ENCODE measurements around the gene SIX5.

SIX5 gene

GRCh38 chr19:45782820-45783785 lies 14.1 kb upstream of the SIX5 start:
- Histone ChIP-seq H3K9me3 (ENCODE audit: control insufficient read depth in 1 of 2, low read length in 2 of 2) (no peaks in the 10 kb centered on the region), H3K4me3 (ENCODE audit: low read depth in 1 of 2, low read length in 2 of 2) (no peak overlapping the region), H3K36me3 (ENCODE audit: control insufficient read depth in 1 of 2, insufficient read depth in 2 of 2, low read length in 2 of 2) (peaks cover 2 to 23% of the 10 kb centered on the region in 2 donors), H3K27ac (ENCODE audit: low read depth, low read length) (peak overlapping the region; percentile 13), H3K4me1 (ENCODE audit: control insufficient read depth in 1 of 2, insufficient read depth in 2 of 2, low read length in 2 of 2) (peaks cover 22 to 33% of the 10 kb centered on the region in 2 donors), H3K9ac (ENCODE audit: low read depth in 1 of 2, low read length in 2 of 2) (no peak overlapping the region), H3K27me3 (ENCODE audit: control insufficient read depth in 1 of 2, insufficient read depth in 2 of 2, low read length in 2 of 2) (peaks cover 0 to 5% of the 10 kb centered on the region in 2 donors)

- peaks cover 0 to 5% of the 10 kb centered on the region in 2 donors for H3K27me3 ChIP-seq (ENCODE audit: control insufficient read depth in 1 of 2, insufficient read depth in 2 of 2, low read length in 2 of 2)
- H3K4me1 ChIP-seq (ENCODE audit: control insufficient read depth in 1 of 2, insufficient read depth in 2 of 2, low read length in 2 of 2) = peaks cover 22 to 33% of the 10 kb centered on the region in 2 donors
- peak within 1 kb of the TSS; percentile 32 for H3K27ac ChIP-seq (ENCODE audit: low read depth, low read length)
- peak within 1 kb of the TSS; percentile 48 to 49 for H3K4me3 ChIP-seq (ENCODE audit: low read depth in 1 of 2, low read length in 2 of 2)
- H3K9ac ChIP-seq (ENCODE audit: low read depth in 1 of 2, low read length in 2 of 2) = peak within 1 kb of the TSS; percentile 19 to 47
- no peaks in the 10 kb centered on the region for H3K9me3 ChIP-seq (ENCODE audit: control insufficient read depth in 1 of 2, low read length in 2 of 2)
- peaks cover 8 to 27% of the 10 kb centered on the region in 2 donors for H3K36me3 ChIP-seq (ENCODE audit: control insufficient read depth in 1 of 2, insufficient read depth in 2 of 2, low read length in 2 of 2)
These were observed 13.2 kb upstream of the SIX5 start, which contains the start of gene DMPK for GRCh38 chr19:45782162-45782691. Gene DMPK (minus strand): TSS chr19:45782490. CDS start chr19:45782352, 138 bp downstream.

- peaks cover 12 to 26% of the 10 kb centered on the region in 2 donors for H3K36me3 ChIP-seq (ENCODE audit: control insufficient read depth in 1 of 2, insufficient read depth in 2 of 2, low read length in 2 of 2)
- H3K9me3 ChIP-seq (ENCODE audit: control insufficient read depth in 1 of 2, low read length in 2 of 2) = no peaks in the 10 kb centered on the region
- peak overlapping the region; percentile 48 to 49 for H3K4me3 ChIP-seq (ENCODE audit: low read depth in 1 of 2, low read length in 2 of 2)
- H3K4me1 ChIP-seq (ENCODE audit: control insufficient read depth in 1 of 2, insufficient read depth in 2 of 2, low read length in 2 of 2) = peaks cover 22 to 33% of the 10 kb centered on the region in 2 donors
- H3K9ac ChIP-seq (ENCODE audit: low read depth in 1 of 2, low read length in 2 of 2) = peak overlapping the region; percentile 19 to 47
- peaks cover 0 to 5% of the 10 kb centered on the region in 2 donors for H3K27me3 ChIP-seq (ENCODE audit: control insufficient read depth in 1 of 2, insufficient read depth in 2 of 2, low read length in 2 of 2)
- peak overlapping the region; percentile 32 for H3K27ac ChIP-seq (ENCODE audit: low read depth, low read length)
These were observed 12.4 kb upstream of the SIX5 start for GRCh38 chr19:45781214-45782161.

- Histone ChIP-seq H3K4me1 (ENCODE audit: control insufficient read depth in 1 of 2, insufficient read depth in 2 of 2, low read length in 2 of 2) (peaks cover 22 to 33% of the 10 kb centered on the region in 2 donors), H3K27ac (ENCODE audit: low read depth, low read length) (no peak overlapping the region), H3K27me3 (ENCODE audit: control insufficient read depth in 1 of 2, insufficient read depth in 2 of 2, low read length in 2 of 2) (peaks cover 0 to 5% of the 10 kb centered on the region in 2 donors), H3K36me3 (ENCODE audit: control insufficient read depth in 1 of 2, insufficient read depth in 2 of 2, low read length in 2 of 2) (peaks cover 12 to 22% of the 10 kb centered on the region in 2 donors), H3K9me3 (ENCODE audit: control insufficient read depth in 1 of 2, low read length in 2 of 2) (no peaks in the 10 kb centered on the region), H3K4me3 (ENCODE audit: low read depth in 1 of 2, low read length in 2 of 2) (peak overlapping the region in 1 of 2 donors; percentile 49), H3K9ac (ENCODE audit: low read depth in 1 of 2, low read length in 2 of 2) (peak overlapping the region in 1 of 2 donors; percentile 47)
These were observed 11.6 kb upstream of the SIX5 start for GRCh38 chr19:45780448-45781213.

GRCh38 chr19:45780146-45780447 lies 11.0 kb upstream of the SIX5 start:
- peaks cover 12 to 22% of the 10 kb centered on the region in 2 donors for H3K36me3 ChIP-seq (ENCODE audit: control insufficient read depth in 1 of 2, insufficient read depth in 2 of 2, low read length in 2 of 2)
- peak overlapping the region; percentile 45 to 49 for H3K4me3 ChIP-seq (ENCODE audit: low read depth in 1 of 2, low read length in 2 of 2)
- peaks cover 0 to 5% of the 10 kb centered on the region in 2 donors for H3K27me3 ChIP-seq (ENCODE audit: control insufficient read depth in 1 of 2, insufficient read depth in 2 of 2, low read length in 2 of 2)
- H3K4me1 ChIP-seq (ENCODE audit: control insufficient read depth in 1 of 2, insufficient read depth in 2 of 2, low read length in 2 of 2) = peaks cover 22 to 33% of the 10 kb centered on the region in 2 donors
- no peak overlapping the region for H3K27ac ChIP-seq (ENCODE audit: low read depth, low read length)
- H3K9me3 ChIP-seq (ENCODE audit: control insufficient read depth in 1 of 2, low read length in 2 of 2) = no peaks in the 10 kb centered on the region
- H3K9ac ChIP-seq (ENCODE audit: low read depth in 1 of 2, low read length in 2 of 2) = peak overlapping the region; percentile 23 to 43

GRCh38 chr19:45779231-45780145 lies 10.4 kb upstream of the SIX5 start:
- Histone ChIP-seq H3K9me3 (ENCODE audit: control insufficient read depth in 1 of 2, low read length in 2 of 2) (no peaks in the 10 kb centered on the region), H3K27ac (ENCODE audit: low read depth, low read length) (no peak overlapping the region), H3K36me3 (ENCODE audit: control insufficient read depth in 1 of 2, insufficient read depth in 2 of 2, low read length in 2 of 2) (peaks cover 12 to 15% of the 10 kb centered on the region in 2 donors), H3K27me3 (ENCODE audit: control insufficient read depth in 1 of 2, insufficient read depth in 2 of 2, low read length in 2 of 2) (peaks cover 0 to 5% of the 10 kb centered on the region in 2 donors), H3K4me1 (ENCODE audit: control insufficient read depth in 1 of 2, insufficient read depth in 2 of 2, low read length in 2 of 2) (peaks cover 22 to 33% of the 10 kb centered on the region in 2 donors), H3K9ac (ENCODE audit: low read depth in 1 of 2, low read length in 2 of 2) (peak overlapping the region; percentile 23 to 54), H3K4me3 (ENCODE audit: low read depth in 1 of 2, low read length in 2 of 2) (peak overlapping the region; percentile 59 to 65)

- H3K9ac ChIP-seq (ENCODE audit: low read depth in 1 of 2, low read length in 2 of 2) = no peak overlapping the region
- H3K36me3 ChIP-seq (ENCODE audit: control insufficient read depth in 1 of 2, insufficient read depth in 2 of 2, low read length in 2 of 2) = peaks cover 12 to 15% of the 10 kb centered on the region in 2 donors
- no peaks in the 10 kb centered on the region for H3K9me3 ChIP-seq (ENCODE audit: control insufficient read depth in 1 of 2, low read length in 2 of 2)
- H3K27ac ChIP-seq (ENCODE audit: low read depth, low read length) = no peak overlapping the region
- no peak overlapping the region for H3K4me3 ChIP-seq (ENCODE audit: low read depth in 1 of 2, low read length in 2 of 2)
- H3K27me3 ChIP-seq (ENCODE audit: control insufficient read depth in 1 of 2, insufficient read depth in 2 of 2, low read length in 2 of 2) = peaks cover 0 to 5% of the 10 kb centered on the region in 2 donors
- H3K4me1 ChIP-seq (ENCODE audit: control insufficient read depth in 1 of 2, insufficient read depth in 2 of 2, low read length in 2 of 2) = peaks cover 22 to 39% of the 10 kb centered on the region in 2 donors
These were observed 9.1 kb upstream of the SIX5 start for GRCh38 chr19:45778010-45778661.

- no peak overlapping the region for H3K4me3 ChIP-seq (ENCODE audit: low read depth in 1 of 2, low read length in 2 of 2)
These were observed 8.4 kb upstream of the SIX5 start for GRCh38 chr19:45777395-45777961.

More at GRCh38 chr19:45777395-45777961, 8.4 kb upstream of the SIX5 start:
- Histone ChIP-seq H3K27ac (ENCODE audit: low read depth, low read length) (no peak overlapping the region), H3K27me3 (ENCODE audit: control insufficient read depth in 1 of 2, insufficient read depth in 2 of 2, low read length in 2 of 2) (peaks cover 0 to 5% of the 10 kb centered on the region in 2 donors), H3K4me1 (ENCODE audit: control insufficient read depth in 1 of 2, insufficient read depth in 2 of 2, low read length in 2 of 2) (peaks cover 29 to 46% of the 10 kb centered on the region in 2 donors), H3K36me3 (ENCODE audit: control insufficient read depth in 1 of 2, insufficient read depth in 2 of 2, low read length in 2 of 2) (peaks cover 12 to 15% of the 10 kb centered on the region in 2 donors), H3K9ac (ENCODE audit: low read depth in 1 of 2, low read length in 2 of 2) (no peak overlapping the region), H3K9me3 (ENCODE audit: control insufficient read depth in 1 of 2, low read length in 2 of 2) (no peaks in the 10 kb centered on the region)
